Neuronal stem cell (in vitro differentiated cells): ENCODE measurements around the gene PPP1R11.

Experiments
- DNase-seq: peaks from one replicate; pipeline ENCODE4 v3.0.0-alpha.2; 2013; ENCODE audit warnings: low spot score
- H2AFZ ChIP-seq: one replicate; pipeline ENCODE4 v1.6.1; 2013; ENCODE audit warnings: mild to moderate bottlenecking, low read length, inconsistent platforms
- H2AK5ac ChIP-seq: 2 replicates; pipeline ENCODE4 v1.6.1; 2013; ENCODE audit warnings: low read depth, mild to moderate bottlenecking, inconsistent platforms, low read length, moderate library complexity, mixed read lengths
- H2BK120ac ChIP-seq: 2 replicates; pipeline ENCODE4 v1.6.1; 2013; ENCODE audit warnings: low read depth, mild to moderate bottlenecking, inconsistent platforms, low read length, moderate library complexity, mixed read lengths
- H2BK12ac ChIP-seq: one replicate; pipeline ENCODE4 v1.6.1; 2013; ENCODE audit warnings: low read length, inconsistent platforms
- H2BK15ac ChIP-seq: 2 replicates; pipeline ENCODE4 v1.6.1; 2013; ENCODE audit warnings: mild to moderate bottlenecking, low read length, inconsistent platforms, mixed read lengths
- H2BK5ac ChIP-seq: one replicate; pipeline ENCODE4 v1.6.1; 2013; ENCODE audit warnings: inconsistent platforms, mild to moderate bottlenecking, low read length, moderate library complexity
- H3K14ac ChIP-seq: one replicate; pipeline ENCODE4 v1.6.1; 2013; ENCODE audit warnings: low read length, inconsistent platforms
- H3K18ac ChIP-seq: 2 replicates; pipeline ENCODE4 v1.6.1; 2013; ENCODE audit warnings: low read length, inconsistent platforms
- H3K23ac ChIP-seq: 2 replicates; pipeline ENCODE4 v1.6.1; 2013; ENCODE audit warnings: low read depth, mild to moderate bottlenecking, mixed read lengths, low read length, inconsistent platforms; ENCODE audit not compliant: poor library complexity
- H3K27ac ChIP-seq: replicated peaks from 3 replicates; pipeline ENCODE4 v1.5.1; 2013; ENCODE audit warnings: low read length, inconsistent platforms
- H3K27me3 ChIP-seq, 3 experiments: 2 replicates each; pipeline ENCODE4 v1.6.1; 2013; ENCODE audit warnings: low read length in 3 of 3, mild to moderate bottlenecking in 2 of 3, inconsistent platforms in 1 of 3, low read depth in 1 of 3, mixed read lengths in 1 of 3, moderate library complexity in 1 of 3; ENCODE audit not compliant: control insufficient read depth in 3 of 3, insufficient read depth in 3 of 3
- H3K36me3 ChIP-seq, 2 donors: replicated peaks in 1 of 2; 2 replicates each; pipeline ENCODE4 v1.6.1; 2013; ENCODE audit warnings: low read length in 2 of 2; ENCODE audit not compliant: control insufficient read depth in 2 of 2, insufficient read depth in 2 of 2
- H3K4ac ChIP-seq: 2 replicates; pipeline ENCODE4 v1.6.1; 2013; ENCODE audit warnings: inconsistent platforms, mild to moderate bottlenecking, low read length, moderate library complexity
- H3K4me1 ChIP-seq, 2 donors: 1 replicate in 1 of 2; 2 replicates in 1 of 2; pipeline ENCODE4 v1.6.1; 2013; ENCODE audit warnings: low read length in 2 of 2, low read depth in 1 of 2; ENCODE audit not compliant: control insufficient read depth in 2 of 2, insufficient read depth in 1 of 2
- H3K4me2 ChIP-seq: one replicate; pipeline ENCODE4 v1.6.1; 2013; ENCODE audit warnings: mild to moderate bottlenecking, low read length, inconsistent platforms; ENCODE audit not compliant: insufficient read depth, poor library complexity, severe bottlenecking
- H3K4me3 ChIP-seq, 2 donors: 2 replicates each; pipeline ENCODE4 v1.5.1; 2013; ENCODE audit warnings: low read length in 2 of 2, mild to moderate bottlenecking in 2 of 2, inconsistent platforms in 1 of 2, moderate library complexity in 1 of 2
- H3K79me1 ChIP-seq: one replicate; pipeline ENCODE4 v1.6.1; 2013; ENCODE audit warnings: low read depth, mild to moderate bottlenecking, inconsistent platforms, low read length, moderate library complexity
- H3K9ac ChIP-seq: one replicate; pipeline ENCODE4 v1.6.1; 2013; ENCODE audit warnings: mild to moderate bottlenecking, low read depth, low read length, inconsistent platforms; ENCODE audit not compliant: poor library complexity
- H3K9me3 ChIP-seq, 2 donors: replicated peaks in 1 of 2; 2 replicates each; pipeline versions ENCODE3 to v1.6.1; 2013; ENCODE audit warnings: low read length in 2 of 2, mild to moderate bottlenecking in 2 of 2, inconsistent platforms in 1 of 2, low read depth in 1 of 2, mixed read lengths in 1 of 2, moderate library complexity in 1 of 2; ENCODE audit not compliant: control insufficient read depth in 2 of 2, insufficient read depth in 1 of 2
- H4K8ac ChIP-seq: one replicate; pipeline ENCODE4 v1.6.1; 2013; ENCODE audit warnings: low read depth, mild to moderate bottlenecking, inconsistent platforms, low read length, moderate library complexity
- H4K91ac ChIP-seq: one replicate; pipeline ENCODE4 v1.6.1; 2013; ENCODE audit warnings: low read length, low read depth, mild to moderate bottlenecking, inconsistent platforms; ENCODE audit not compliant: poor library complexity
- WGBS, 2 donors: extraction: QIAGEN DNeasy Blood & Tissue Kit; methylation state at CpG; one replicate each; pipeline ENCODE4 v1.1.7; 2013; ENCODE audit warnings: missing lambda C conversion rate in 2 of 2, mixed read lengths in 1 of 2; ENCODE audit not compliant: insufficient read length in 2 of 2, insufficient replicate concordance in 1 of 2; ENCODE audit errors: extremely low coverage in 2 of 2; 5-methylcytosine and 5-hydroxymethylcytosine counted together

PPP1R11 gene

GRCh38 chr6:30041821-30042220, 25.2 kb upstream of the PPP1R11 start:
- H2BK12ac ChIP-seq: no peak overlapping the region
- H4K8ac ChIP-seq: no peak overlapping the region
- no peak overlapping the region for H3K4ac ChIP-seq
- WGBS, 2 donors: no CpG with 5 or more reads among the region's 4 CpGs
- H2AK5ac ChIP-seq: no peak overlapping the region
- no peaks in the 10 kb centered on the region for H3K4me1 ChIP-seq
- H4K91ac ChIP-seq: no peak overlapping the region
- H3K27me3 ChIP-seq: no peaks in the 10 kb centered on the region
- H2BK15ac ChIP-seq: no peak overlapping the region
- H3K4me3 ChIP-seq: no peak overlapping the region
- no peak overlapping the region for H3K18ac ChIP-seq
- H3K23ac ChIP-seq: no peak overlapping the region
- no peak overlapping the region for H3K14ac ChIP-seq
- no peaks in the 10 kb centered on the region for H3K9me3 ChIP-seq
- no peak overlapping the region for H3K27ac ChIP-seq
- H3K36me3 ChIP-seq: no peaks in the 10 kb centered on the region
- no peak overlapping the region for H2BK5ac ChIP-seq
- no peak overlapping the region for H3K4me2 ChIP-seq
- H3K79me1 ChIP-seq: no peaks in the 10 kb centered on the region
- H2BK120ac ChIP-seq: no peak overlapping the region
- no peak overlapping the region for H3K9ac ChIP-seq
- no peak overlapping the region for H2AFZ ChIP-seq
- DNase-seq: no peak

GRCh38 chr6:30042476-30042875, 24.5 kb upstream of the PPP1R11 start:
- no peak overlapping the region for H3K4me3 ChIP-seq
- H2BK12ac ChIP-seq: no peak overlapping the region
- no peak for DNase-seq
- no peaks in the 10 kb centered on the region for H3K79me1 ChIP-seq
- H2BK5ac ChIP-seq: no peak overlapping the region
- no peak overlapping the region for H2BK15ac ChIP-seq
- no peak overlapping the region for H3K9ac ChIP-seq
- H3K27me3 ChIP-seq: no peaks in the 10 kb centered on the region
- H2AFZ ChIP-seq: no peak overlapping the region
- H3K14ac ChIP-seq: no peak overlapping the region
- H3K27ac ChIP-seq: no peak overlapping the region
- H4K8ac ChIP-seq: no peak overlapping the region
- no peak overlapping the region for H3K18ac ChIP-seq
- H2BK120ac ChIP-seq: no peak overlapping the region
- no peaks in the 10 kb centered on the region for H3K4me1 ChIP-seq
- H3K4ac ChIP-seq: no peak overlapping the region
- no CpG with 5 or more reads among the region's 1 CpG for WGBS, 2 donors
- no peaks in the 10 kb centered on the region for H3K36me3 ChIP-seq
- no peaks in the 10 kb centered on the region for H3K9me3 ChIP-seq
- H3K4me2 ChIP-seq: no peak overlapping the region
- H4K91ac ChIP-seq: no peak overlapping the region
- H3K23ac ChIP-seq: no peak overlapping the region
- H2AK5ac ChIP-seq: no peak overlapping the region

- H4K91ac ChIP-seq: no peak overlapping the region
- no peak overlapping the region for H3K27ac ChIP-seq
- no peaks in the 10 kb centered on the region for H3K79me1 ChIP-seq
- no peaks in the 10 kb centered on the region for H3K9me3 ChIP-seq
- H2BK5ac ChIP-seq: no peak overlapping the region
- no peak overlapping the region for H2BK15ac ChIP-seq
- no peak overlapping the region for H3K18ac ChIP-seq
- no peak overlapping the region for H2BK12ac ChIP-seq
- no peak overlapping the region for H3K4me3 ChIP-seq
- H3K4me2 ChIP-seq: no peak overlapping the region
- no peaks in the 10 kb centered on the region for H3K36me3 ChIP-seq
- no CpG with 5 or more reads among the region's 1 CpG for WGBS, 2 donors
- no peak for DNase-seq
- no peak overlapping the region for H2AFZ ChIP-seq
- H2BK120ac ChIP-seq: no peak overlapping the region
- H3K27me3 ChIP-seq: no peaks in the 10 kb centered on the region
- no peak overlapping the region for H3K23ac ChIP-seq
- H3K9ac ChIP-seq: no peak overlapping the region
- no peak overlapping the region for H2AK5ac ChIP-seq
- no peak overlapping the region for H3K14ac ChIP-seq
- H3K4ac ChIP-seq: no peak overlapping the region
- no peaks in the 10 kb centered on the region for H3K4me1 ChIP-seq
- no peak overlapping the region for H4K8ac ChIP-seq
These were observed 24.1 kb upstream of the PPP1R11 start for GRCh38 chr6:30042914-30043313.

- H2AK5ac ChIP-seq: no peak overlapping the region
These were observed 23.3 kb upstream of the PPP1R11 start for GRCh38 chr6:30043744-30044143.

More at GRCh38 chr6:30043744-30044143, 23.3 kb upstream of the PPP1R11 start:
- Histone ChIP-seq H2BK120ac (no peak overlapping the region), H3K14ac (no peak overlapping the region), H2BK12ac (no peak overlapping the region), H3K4me2 (no peak overlapping the region), H2AFZ (no peak overlapping the region), H4K8ac (no peak overlapping the region), H3K27ac (no peak overlapping the region), H4K91ac (no peak overlapping the region), H3K4ac (no peak overlapping the region), H3K23ac (no peak overlapping the region), H2BK5ac (no peak overlapping the region), H3K9ac (no peak overlapping the region), H3K79me1 (no peaks in the 10 kb centered on the region), H3K18ac (no peak overlapping the region), H3K4me1 (no peaks in the 10 kb centered on the region), H3K27me3 (no peaks in the 10 kb centered on the region), H3K36me3 (no peaks in the 10 kb centered on the region), H3K9me3 (no peaks in the 10 kb centered on the region), H2BK15ac (no peak overlapping the region), H3K4me3 (no peak overlapping the region)
- DNase-seq: no peak
- WGBS, 2 donors: no CpG with 5 or more reads among the region's 2 CpGs
